HG03045 (cell line): Measurements from ENCODE around the gene NFE2L3.
"Not testable (repeated sequence)": the region's sequence is repeated elsewhere in the genome, so short reads cannot be mapped to it uniquely, and the experiment has no call there.

Source experiments
- ATAC-seq: cut with Tn5 transposase; IDR thresholded peaks from one replicate; pipeline ENCODE4 v1.9.1; 2021; ENCODE audit warnings: mild to moderate bottlenecking, moderate library complexity; ENCODE audit not compliant: unreplicated experiment

Gene NFE2L3, protein sequence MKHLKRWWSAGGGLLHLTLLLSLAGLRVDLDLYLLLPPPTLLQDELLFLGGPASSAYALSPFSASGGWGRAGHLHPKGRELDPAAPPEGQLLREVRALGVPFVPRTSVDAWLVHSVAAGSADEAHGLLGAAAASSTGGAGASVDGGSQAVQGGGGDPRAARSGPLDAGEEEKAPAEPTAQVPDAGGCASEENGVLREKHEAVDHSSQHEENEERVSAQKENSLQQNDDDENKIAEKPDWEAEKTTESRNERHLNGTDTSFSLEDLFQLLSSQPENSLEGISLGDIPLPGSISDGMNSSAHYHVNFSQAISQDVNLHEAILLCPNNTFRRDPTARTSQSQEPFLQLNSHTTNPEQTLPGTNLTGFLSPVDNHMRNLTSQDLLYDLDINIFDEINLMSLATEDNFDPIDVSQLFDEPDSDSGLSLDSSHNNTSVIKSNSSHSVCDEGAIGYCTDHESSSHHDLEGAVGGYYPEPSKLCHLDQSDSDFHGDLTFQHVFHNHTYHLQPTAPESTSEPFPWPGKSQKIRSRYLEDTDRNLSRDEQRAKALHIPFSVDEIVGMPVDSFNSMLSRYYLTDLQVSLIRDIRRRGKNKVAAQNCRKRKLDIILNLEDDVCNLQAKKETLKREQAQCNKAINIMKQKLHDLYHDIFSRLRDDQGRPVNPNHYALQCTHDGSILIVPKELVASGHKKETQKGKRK

DNA sequence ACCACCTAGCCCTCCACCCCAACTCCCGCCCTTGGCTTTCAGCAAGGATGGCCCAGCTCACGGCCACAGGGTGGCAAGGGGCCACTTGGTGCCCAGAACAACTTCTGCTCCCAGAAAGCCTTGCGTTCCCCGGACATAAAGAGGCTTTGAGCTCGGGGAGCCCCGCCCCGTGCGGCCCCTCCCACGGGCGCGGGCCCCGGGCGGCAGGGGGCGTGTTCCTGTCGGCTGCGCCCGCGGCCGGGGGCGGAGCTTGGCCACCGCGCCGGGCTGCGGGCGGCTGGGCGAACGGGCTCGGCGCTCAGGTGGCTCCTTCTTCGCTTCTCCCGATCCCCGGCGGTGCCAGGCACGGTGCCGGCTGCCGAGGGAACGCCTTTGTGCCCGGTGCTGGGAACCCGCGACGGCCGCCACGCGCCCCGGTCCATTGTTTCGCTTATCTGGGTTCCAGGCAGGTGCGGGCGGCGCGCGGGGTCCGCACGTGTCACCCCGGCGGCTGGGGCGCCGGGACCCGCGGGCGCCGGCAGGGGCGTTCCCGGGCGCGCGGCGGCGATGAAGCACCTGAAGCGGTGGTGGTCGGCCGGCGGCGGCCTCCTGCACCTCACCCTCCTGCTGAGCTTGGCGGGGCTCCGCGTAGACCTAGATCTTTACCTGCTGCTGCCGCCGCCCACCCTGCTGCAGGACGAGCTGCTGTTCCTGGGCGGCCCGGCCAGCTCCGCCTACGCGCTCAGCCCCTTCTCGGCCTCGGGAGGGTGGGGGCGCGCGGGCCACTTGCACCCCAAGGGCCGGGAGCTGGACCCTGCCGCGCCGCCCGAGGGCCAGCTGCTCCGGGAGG lies at the start of gene NFE2L3:
NFE2L3 (plus strand) TSS at position 246 of the 829 bp plus-strand sequence; CDS start at position 547, 301 bp downstream.
- ATAC-seq: peak; percentile 72

GRCh38 chr7:26103596-26103995 lies 48.4 kb upstream of the NFE2L3 start:
- ATAC-seq: no peak

DNA sequence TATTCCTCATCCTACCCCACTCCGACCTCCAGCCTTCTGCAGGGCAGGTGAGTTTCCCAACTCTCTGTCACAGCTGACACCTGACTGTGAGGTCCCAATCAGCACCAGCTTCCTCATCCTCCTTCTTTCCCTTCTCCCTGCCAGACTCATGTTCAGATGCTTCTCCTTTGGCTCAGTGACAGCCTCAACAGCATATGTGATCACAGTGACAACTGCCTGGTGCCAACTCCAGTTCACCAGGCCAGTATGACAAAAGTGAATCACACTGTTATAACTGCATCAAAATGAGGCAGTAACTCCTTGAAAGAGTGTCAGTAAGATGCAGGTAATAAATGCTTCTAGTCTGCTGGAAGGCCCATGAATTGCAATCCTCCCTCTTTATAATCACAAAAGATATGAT lies 46.8 kb upstream of the NFE2L3 start:
- ATAC-seq: no peak

DNA sequence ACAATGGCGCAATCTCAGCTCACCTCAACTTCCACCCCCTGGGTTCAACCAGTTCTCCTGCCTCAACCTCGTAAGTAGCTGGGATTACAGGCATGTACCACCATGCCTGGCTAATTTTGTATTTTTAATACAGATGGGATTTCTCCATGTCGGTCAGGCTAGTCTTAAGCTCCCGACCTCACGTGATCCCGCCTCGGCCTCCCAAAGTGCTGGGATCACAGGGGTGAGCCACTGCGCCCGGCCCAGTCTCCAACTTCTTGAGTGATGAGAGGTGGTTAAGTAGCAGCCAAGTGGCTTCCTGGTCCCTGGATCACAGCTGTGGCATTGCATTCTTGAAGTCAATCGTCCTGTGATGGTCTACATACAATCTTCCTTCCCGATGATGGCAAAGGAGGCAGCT lies 46.1 kb upstream of the NFE2L3 start:
- ATAC-seq: no peak

DNA sequence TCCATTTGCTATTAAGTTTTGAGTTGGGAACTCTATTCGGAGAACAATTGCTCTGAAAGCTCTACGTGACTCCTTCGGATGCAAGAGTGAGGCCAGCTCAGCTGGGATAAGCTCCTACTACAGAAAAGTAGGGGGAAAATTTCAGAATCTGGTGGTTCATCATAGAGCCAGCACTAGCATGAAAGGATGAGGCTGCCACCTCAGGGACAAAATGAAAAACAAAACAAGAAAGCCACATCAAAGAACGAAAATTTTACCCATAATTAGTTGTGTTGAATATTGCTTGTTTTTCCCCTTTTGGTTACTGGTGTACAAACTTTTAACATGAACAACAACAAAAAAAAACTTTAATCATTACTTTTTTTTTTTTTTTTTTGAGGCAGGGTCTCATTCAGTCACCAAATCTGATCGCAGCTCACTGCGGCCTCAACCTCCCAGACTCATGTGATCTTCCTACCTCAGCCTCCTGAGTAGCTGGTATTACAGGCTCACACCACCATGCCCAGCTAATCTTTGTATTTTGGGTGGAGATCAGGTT lies 39.7 kb upstream of the NFE2L3 start:
- ATAC-seq: no peak

DNA sequence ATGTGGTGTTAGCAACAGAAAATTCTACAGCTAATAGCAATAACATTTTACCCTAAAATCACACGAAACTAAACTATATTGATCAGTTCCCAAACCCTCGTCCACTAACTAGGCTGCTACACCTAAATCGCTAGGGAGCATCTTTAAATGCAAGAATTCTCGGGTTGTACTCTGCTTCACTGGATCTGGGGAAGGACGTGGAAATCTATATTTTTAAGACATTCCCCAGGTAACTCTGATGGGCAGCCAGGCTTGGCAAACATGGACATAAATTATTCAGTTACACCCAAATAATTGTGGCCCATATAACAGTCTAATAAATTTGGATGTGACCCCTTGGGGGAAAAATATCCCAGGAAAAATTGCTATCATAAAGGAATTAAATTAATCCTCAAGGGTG lies 36.3 kb upstream of the NFE2L3 start:
- no peak for ATAC-seq

DNA sequence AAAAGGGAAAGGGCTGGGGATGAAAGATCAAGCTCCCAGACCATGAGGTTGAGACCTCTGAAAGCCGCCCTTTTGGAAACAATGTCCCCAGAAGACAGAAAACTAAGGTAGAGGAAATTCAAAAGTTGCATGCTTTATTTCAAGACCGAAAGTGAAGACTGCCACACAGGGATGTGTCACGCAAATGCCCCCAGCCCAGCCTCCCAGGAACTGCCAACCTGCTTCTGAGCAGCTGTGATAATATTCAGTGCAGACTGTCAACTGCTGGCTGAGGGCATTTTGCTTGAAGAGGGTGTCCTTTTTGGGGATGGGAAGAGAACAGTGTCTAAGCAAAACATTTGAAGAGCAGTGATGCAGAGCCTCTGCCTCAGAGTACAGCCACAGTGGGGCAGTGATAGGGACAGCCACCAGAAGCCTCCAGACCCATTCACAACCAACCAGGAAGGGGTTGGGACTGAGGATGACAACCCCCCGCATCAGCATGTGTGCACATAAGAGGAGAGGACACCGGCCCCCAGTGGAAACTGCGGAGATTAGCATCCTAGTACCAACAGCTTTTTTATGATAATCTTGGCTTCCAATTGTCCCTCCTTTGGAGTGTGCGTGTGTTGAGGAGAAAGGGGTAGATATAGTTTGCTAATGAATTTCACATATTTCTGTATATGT lies 34.7 kb upstream of the NFE2L3 start:
- no peak for ATAC-seq

DNA sequence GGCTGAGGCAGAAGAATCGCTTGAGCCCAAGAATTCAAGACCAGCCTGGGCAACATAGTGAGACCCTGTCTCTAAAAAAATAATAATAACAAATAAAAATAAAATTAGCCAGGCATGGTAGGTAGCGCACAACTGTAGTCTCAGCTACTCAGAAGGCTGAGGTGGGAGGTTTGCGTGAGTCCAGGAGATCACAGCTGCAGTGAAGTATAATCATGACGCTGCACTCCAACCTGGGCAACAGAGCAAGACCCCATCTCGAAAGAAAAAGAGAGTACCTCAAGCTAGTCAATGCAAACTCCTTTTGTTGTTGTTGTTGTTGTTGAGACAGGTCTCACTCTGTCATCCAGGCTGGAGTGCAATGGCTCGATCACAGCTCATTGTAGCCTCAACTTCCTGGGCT lies 34.0 kb upstream of the NFE2L3 start:
- no peak for ATAC-seq

- ATAC-seq: no peak
These were observed 29.3 kb upstream of the NFE2L3 start for GRCh38 chr7:26122745-26123144.

DNA sequence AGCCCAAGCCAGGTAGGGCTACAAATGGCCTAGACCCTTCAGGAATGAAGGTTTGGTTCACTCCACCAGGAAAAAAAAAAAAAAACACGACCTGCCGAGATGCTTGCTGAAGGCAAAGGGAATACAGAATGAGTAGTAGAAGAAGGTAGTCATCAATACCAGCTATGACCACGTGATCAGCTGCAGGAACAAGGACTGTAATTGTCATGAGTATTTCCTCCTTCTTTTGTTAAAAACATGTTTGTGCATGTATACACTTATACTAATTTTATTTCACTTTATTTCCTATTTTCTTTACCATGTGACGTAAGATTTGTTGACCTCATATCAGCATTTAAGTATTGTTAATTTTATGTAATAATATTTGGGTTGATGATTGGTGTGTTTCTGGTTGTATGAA lies 27.2 kb upstream of the NFE2L3 start:
- ATAC-seq: not testable (repeated sequence)

DNA sequence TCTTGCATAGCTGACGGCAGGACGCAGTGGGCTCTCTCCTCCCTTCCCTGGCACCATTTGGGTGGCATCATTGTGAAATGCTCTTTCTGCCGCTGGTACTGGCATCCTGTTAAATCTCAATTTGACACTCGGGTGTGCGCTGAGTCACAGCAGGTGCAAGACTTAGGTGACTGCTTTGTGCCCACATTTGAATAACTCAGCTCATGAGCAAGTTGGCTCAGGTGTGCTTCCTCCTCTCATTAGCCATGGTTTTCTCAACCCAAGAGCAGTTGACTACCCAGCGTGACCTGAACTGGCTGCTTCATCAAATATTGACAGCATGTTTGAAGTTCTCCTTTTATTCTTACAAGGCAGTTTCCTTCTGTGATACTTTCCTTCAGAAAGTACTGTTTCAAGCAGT lies 24.6 kb upstream of the NFE2L3 start:
- ATAC-seq: no peak

DNA sequence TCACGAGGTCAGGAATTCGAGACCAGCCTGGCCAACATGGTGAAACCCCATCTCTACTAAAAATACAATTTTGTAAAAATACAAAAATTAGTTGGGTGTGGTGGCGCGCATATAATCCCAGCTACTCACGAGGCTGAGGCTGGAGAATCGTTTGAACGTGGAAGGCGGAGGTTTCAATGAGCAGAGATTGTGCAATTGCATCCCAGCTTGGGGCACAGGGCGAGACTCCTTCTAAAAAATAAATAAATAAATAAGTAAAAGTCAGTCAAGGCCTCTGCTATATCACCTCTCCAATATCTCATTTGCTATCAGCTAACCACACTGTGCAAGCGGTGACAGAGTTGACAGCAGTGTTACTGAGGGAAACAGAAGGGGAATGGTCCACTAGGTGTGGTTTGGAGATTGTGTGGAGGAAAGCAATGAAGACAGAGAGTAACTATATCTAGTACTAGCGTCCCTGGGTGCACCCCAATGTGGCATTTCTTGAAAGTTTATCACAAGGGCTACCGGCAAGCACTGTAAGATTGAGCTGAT lies 20.9 kb upstream of the NFE2L3 start:
- no peak for ATAC-seq

DNA sequence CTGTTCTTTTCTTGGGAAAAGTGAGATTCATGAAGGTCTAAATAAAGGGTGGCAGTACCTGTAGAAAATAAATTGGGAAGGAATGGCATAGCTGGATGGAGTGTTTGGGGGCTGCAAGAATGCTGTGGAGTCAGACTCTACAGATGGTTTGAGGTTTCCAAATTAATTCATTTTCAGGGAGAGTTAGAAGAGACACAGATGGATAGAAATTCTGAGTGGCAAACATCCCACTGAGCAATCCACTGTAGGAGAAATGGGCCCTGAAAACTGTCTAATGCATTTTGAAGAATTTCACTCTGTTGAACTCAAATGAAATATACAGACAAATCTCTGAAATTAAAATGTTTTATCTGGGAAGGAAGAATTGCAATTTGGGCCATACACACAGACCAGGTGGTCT lies 16.9 kb upstream of the NFE2L3 start:
- no peak for ATAC-seq

DNA sequence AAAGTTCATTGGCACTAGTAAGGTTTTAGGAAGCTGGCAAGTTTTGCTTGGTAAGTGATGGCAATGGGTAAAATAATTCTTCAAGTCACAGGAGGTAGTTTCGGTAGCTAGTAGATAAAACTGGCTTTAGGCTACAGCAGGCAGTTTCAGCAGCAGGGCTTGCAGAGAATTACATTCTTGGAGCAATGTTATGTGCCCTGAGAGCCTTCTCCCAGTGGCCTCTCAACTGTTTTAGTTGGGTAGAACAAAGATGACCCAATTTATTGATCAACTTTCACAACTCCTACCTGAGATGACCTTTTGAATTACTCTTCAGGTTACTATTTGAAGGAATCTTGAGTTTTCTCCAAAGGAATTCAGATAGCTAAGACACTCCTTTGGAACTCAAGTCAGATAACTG lies 16.4 kb upstream of the NFE2L3 start:
- ATAC-seq: no peak

GRCh38 chr7:26136831-26137230 lies 15.2 kb upstream of the NFE2L3 start:
- no peak for ATAC-seq

DNA sequence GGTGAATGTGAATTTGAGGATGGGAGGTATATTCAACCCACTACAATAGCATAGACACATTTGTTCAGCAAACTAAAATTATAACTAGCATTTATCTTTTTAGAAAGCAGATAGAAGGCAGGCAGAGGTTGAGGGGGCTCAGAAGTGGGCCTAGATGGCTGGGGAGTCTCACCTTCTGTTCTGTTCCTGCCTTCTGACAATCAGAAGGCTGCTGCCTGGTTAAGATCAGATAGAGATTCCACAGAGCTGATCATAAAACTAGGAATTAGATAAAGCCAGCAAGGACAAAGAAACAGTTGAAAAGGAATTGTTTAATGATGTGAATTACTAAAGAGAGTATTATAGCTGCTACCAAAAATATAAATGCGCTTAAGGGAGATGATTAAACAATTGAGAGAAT lies 11.6 kb upstream of the NFE2L3 start:
- ATAC-seq: no peak

DNA sequence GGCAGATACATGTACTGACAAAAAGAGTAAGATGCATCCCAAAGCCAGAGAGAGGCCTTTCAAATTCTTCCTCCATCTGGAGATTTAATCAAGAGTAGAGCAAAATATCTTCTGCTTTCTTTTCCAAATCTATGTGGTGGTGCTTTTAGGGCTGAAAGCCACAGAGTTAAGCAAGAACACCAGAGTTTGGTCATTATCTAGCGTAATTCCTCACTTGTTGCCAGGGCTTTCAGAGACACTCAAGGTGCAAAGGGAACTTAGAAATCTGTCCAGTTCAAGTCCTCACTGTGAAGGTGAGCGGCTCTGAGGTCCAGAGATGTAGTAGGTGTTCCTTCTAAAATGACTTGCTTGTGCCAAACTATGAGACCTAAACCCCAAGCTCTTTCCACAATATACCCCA lies 10.9 kb upstream of the NFE2L3 start:
- ATAC-seq: no peak

- no peak for ATAC-seq
These were observed 8.5 kb upstream of the NFE2L3 start for GRCh38 chr7:26143298-26144048.

DNA sequence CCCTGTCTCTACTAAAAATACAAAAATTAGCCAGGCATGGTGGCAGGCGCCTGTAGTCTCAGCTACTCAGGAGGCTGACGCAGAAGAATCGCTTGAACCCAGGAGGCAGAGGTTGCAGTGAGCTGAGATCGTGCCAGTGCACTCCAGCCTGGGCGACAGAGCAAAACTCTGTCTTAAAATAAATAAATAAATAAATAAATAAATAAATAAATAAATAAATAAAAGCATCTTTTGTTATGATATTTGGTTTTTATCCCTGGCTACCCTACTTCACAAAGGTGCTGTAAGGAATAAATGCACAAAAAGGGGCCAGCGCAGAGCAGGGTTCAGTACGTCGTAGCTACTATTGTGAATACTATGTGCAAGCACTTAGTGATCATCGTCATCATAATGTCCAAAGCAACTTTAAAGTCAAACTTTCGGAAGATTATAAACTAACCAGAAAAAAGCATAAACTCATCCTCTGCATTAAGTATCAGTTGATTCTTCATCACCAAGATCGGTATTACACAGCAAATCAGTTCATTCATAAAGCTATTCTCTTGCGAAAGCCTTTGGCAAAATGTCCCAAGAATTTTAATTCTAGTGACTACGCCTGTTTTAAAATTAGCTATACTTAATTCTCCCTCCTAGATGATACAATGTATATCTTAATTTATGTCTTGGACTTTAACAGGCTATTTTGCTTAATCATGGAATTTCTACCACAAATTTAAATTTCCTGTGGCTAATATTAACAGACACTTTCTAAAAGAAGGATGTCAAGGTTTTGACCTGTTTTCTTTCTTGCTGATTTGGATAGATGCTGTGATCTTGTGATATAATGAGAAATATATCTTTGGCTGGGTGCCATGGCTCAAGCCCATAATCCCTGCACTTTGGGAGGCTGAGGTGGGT lies 7.6 kb upstream of the NFE2L3 start:
- no peak for ATAC-seq
